ENCODE results near the gene CCDC57. TPM values are rescaled to one million over a fixed set of nuclear protein-coding genes. Genes with fewer than 3 reads are reported as not detected.

The CCDC57 gene
- total RNA-seq, 3 donors from 2014 or later: 48.9 to 64.6 (median 60.5) TPM

Other genes with a start within 250 kb of the CCDC57 start
- 10 to 100 TPM; 41.4 to 41.9 (median 41.6) TPM for gene ASPSCR1, start 235.2 kb downstream of the CCDC57 start, total RNA-seq
- gene CENPX, start 190.0 kb downstream of the CCDC57 start, total RNA-seq: 100 to 1,000 TPM; 145 to 189 (median 183) TPM
- gene LRRC45, start 189.5 kb downstream of the CCDC57 start, total RNA-seq: 10 to 100 TPM; 19.5 to 31.4 (median 30.8) TPM
- 1 to 10 TPM; 4.1 to 7.7 (median 4.8) TPM for gene RAC3, start 181.2 kb downstream of the CCDC57 start, total RNA-seq
- gene DCXR, start 175.1 kb downstream of the CCDC57 start, total RNA-seq: 10 to 100 TPM; 74.2 to 88.6 (median 76.9) TPM
- 10 to 100 TPM; 20.3 to 21.5 (median 20.4) TPM for gene RFNG, start 161.0 kb downstream of the CCDC57 start, total RNA-seq
- gene GPS1, start 160.9 kb downstream of the CCDC57 start, total RNA-seq: 100 to 1,000 TPM; 172 to 183 (median 177) TPM
- gene DUS1L, start 147.0 kb downstream of the CCDC57 start, total RNA-seq: 100 to 1,000 TPM; 323 to 369 (median 326) TPM
- gene FASN, start 114.6 kb downstream of the CCDC57 start, total RNA-seq: 100 to 1,000 TPM; 365 to 468 (median 403) TPM
- 10 to 100 TPM; 22.0 to 31.5 (median 26.3) TPM for gene SLC16A3, start 16.2 kb upstream of the CCDC57 start, total RNA-seq
- gene CSNK1D, start 60.9 kb upstream of the CCDC57 start, total RNA-seq: 100 to 1,000 TPM; 152 to 170 (median 164) TPM
- gene CD7, start 104.8 kb upstream of the CCDC57 start, total RNA-seq: 100 to 1,000 TPM; 256 to 382 (median 364) TPM
- gene SECTM1, start 120.9 kb upstream of the CCDC57 start, total RNA-seq: 1 to 10 TPM; 2.6 to 3.8 (median 3.0) TPM
- under 1 TPM; 0.16 to 0.38 (median 0.25) TPM for gene TEX19, start 146.4 kb upstream of the CCDC57 start, total RNA-seq
- not detected for gene UTS2R, start 158.9 kb upstream of the CCDC57 start, total RNA-seq
- gene HEXD, start 205.5 kb upstream of the CCDC57 start, total RNA-seq: 10 to 100 TPM; 16.5 to 19.9 (median 19.0) TPM
- 10 to 100 TPM; 23.2 to 29.1 (median 24.0) TPM for gene OGFOD3, start 205.7 kb upstream of the CCDC57 start, total RNA-seq
- gene CYBC1, start 237.9 kb upstream of the CCDC57 start, total RNA-seq: 100 to 1,000 TPM; 151 to 165 (median 156) TPM
- 10 to 100 TPM; 40.9 to 55.9 (median 45.9) TPM for gene NARF, start 245.9 kb upstream of the CCDC57 start, total RNA-seq